K562 (cell line): ENCODE measurements around the gene EIF4E1B. TPM values are rescaled to one million over a fixed set of nuclear protein-coding genes. Genes with fewer than 3 reads are reported as not detected.

Experiments used
- ATF4 ChIP-seq: fragments of 450-650 bp; formaldehyde crosslinking; IDR thresholded peaks from 2 replicates; pipeline ENCODE4 v1.4.0; 2022; ENCODE audit warnings: mild to moderate bottlenecking, moderate library complexity
- CTCF ChIP-seq, 3 experiments: IDR thresholded peaks in 2 of 3; conservative IDR thresholded peaks in 1 of 3; 2 replicates each; pipeline ENCODE4 v1.5.1; 2011 to 2012; ENCODE audit warnings: low read length in 3 of 3, mild to moderate bottlenecking in 3 of 3, control low read depth in 2 of 3, improper control_type of control experiment in 1 of 3, inconsistent platforms in 1 of 3, low read depth in 1 of 3, mixed read lengths in 1 of 3, moderate library complexity in 1 of 3; ENCODE audit not compliant: insufficient read depth in 2 of 3
- DDX20 ChIP-seq: fragments of 450-650 bp; IDR thresholded peaks from 2 replicates; pipeline ENCODE4 v1.6.1; 2016; ENCODE audit warnings: missing genetic modification characterization, low read depth, mild to moderate bottlenecking, missing compliant biosample characterization, moderate library complexity
- E2F3 ChIP-seq: fragments of 250-450 bp; sonication (Bioruptor Pico); IDR thresholded peaks from 2 replicates; pipeline ENCODE4 v1.4.0; 2020; ENCODE audit warnings: mild to moderate bottlenecking
- E2F6 ChIP-seq, 2 experiments: IDR thresholded peaks; 2 replicates each; pipeline ENCODE4 v1.6.1; 2011; ENCODE audit warnings: borderline replicate concordance in 1 of 2, control low read depth in 1 of 2, low read depth in 1 of 2, low read length in 1 of 2, mild to moderate bottlenecking in 1 of 2, mixed read lengths in 1 of 2, moderate library complexity in 1 of 2; ENCODE audit not compliant: insufficient read depth in 1 of 2, insufficient read length in 1 of 2, poor library complexity in 1 of 2, severe bottlenecking in 1 of 2; ENCODE audit errors: extremely low read depth in 1 of 2
- ELF4 ChIP-seq: fragments of 450-650 bp; formaldehyde crosslinking; IDR thresholded peaks from 2 replicates; pipeline ENCODE4 v1.4.0; 2022; ENCODE audit warnings: missing genetic modification characterization
- GABPB1 ChIP-seq: sonication (generic); formaldehyde crosslinking; IDR thresholded peaks from 2 replicates; pipeline ENCODE4 v1.8.0; 2022; ENCODE audit warnings: mild to moderate bottlenecking, missing genetic modification reagents
- HMGN3 ChIP-seq: IDR thresholded peaks from 2 replicates; pipeline ENCODE4 v1.6.1; 2011; ENCODE audit warnings: borderline replicate concordance, low read depth, mild to moderate bottlenecking, mixed read lengths, low read length; ENCODE audit not compliant: insufficient read length; ENCODE audit errors: extremely low read depth
- MNT ChIP-seq, 2 experiments: fragments of 450-650 bp; conservative IDR thresholded peaks; 2 replicates each; pipeline ENCODE4 v1.6.1; 2017; ENCODE audit warnings: mild to moderate bottlenecking in 2 of 2, moderate library complexity in 2 of 2
- PHF20 ChIP-seq: fragments of 450-650 bp; IDR thresholded peaks from 2 replicates; pipeline ENCODE4 v1.6.1; 2018; ENCODE audit not compliant: partially characterized antibody
- RAD51 ChIP-seq: fragments of 450-650 bp; IDR thresholded peaks from 2 replicates; pipeline ENCODE4 v1.7.1; 2016; ENCODE audit warnings: low read depth, mild to moderate bottlenecking, borderline replicate concordance
- STAT5B ChIP-seq: fragments of 250-450 bp; sonication (Bioruptor Pico); IDR thresholded peaks from 2 replicates; pipeline ENCODE4 v1.8.0; 2021; ENCODE audit warnings: mild to moderate bottlenecking, inconsistent platforms
- TFAP4 ChIP-seq: sonication (generic); formaldehyde crosslinking; IDR thresholded peaks from 2 replicates; pipeline ENCODE4 v1.8.0; 2022; ENCODE audit warnings: missing genetic modification reagents, mild to moderate bottlenecking, moderate library complexity, borderline replicate concordance
- TSC22D4 ChIP-seq: fragments of 450-650 bp; IDR thresholded peaks from 2 replicates; pipeline ENCODE4 v1.6.1; 2016; ENCODE audit warnings: missing genetic modification characterization, missing biosample characterization, control low read depth
- ZBTB2 ChIP-seq: fragments of 450-650 bp; IDR thresholded peaks from 2 replicates; pipeline ENCODE4 v1.6.1; 2016; ENCODE audit warnings: antibody characterized with exemption
- ZNF175 ChIP-seq: fragments of 200-800 bp; sonication (Bioruptor generic); IDR thresholded peaks from 2 replicates; pipeline ENCODE4 v1.6.1; 2016; ENCODE audit warnings: low read depth, mild to moderate bottlenecking, missing genetic modification characterization, missing compliant biosample characterization
- ZNF583 ChIP-seq: fragments of 250-450 bp; sonication (Bioruptor Pico); IDR thresholded peaks from 2 replicates; pipeline ENCODE4 v1.4.0; 2020
- polyA plus RNA-seq, 8 experiments: library from polyadenylated mRNA; depleted of rRNA in 4 of 8; stranded (reverse) in 5 of 8; unstranded in 3 of 8; fragments of >200 nt; fragmentation: Nextera tagmentation in 2 of 8; fragmentation: Illumina TruSeq in 1 of 8; extraction: Ambion mirVana in 2 of 8; extraction: Trizol in 1 of 8; gene quantifications; 2 replicates each; pipeline versions ENCODE4 v1.2.1 to v1.2.3, GENCODE V29; 2011 to 2014; ENCODE audit warnings: inconsistent platforms in 1 of 8, missing spikeins in 1 of 8
- total RNA-seq, 7 experiments: library from RNA; depleted of rRNA in 6 of 7; stranded (reverse); fragments of >200 nt in 6 of 7; fragmentation: Illumina TruSeq in 2 of 7; extraction: Trizol in 2 of 7; gene quantifications; 2 replicates each; pipeline versions ENCODE4 v1.2.1 to v1.2.3, GENCODE V29; 2011 to 2021; ENCODE audit warnings: low replicate concordance in 1 of 7

The EIF4E1B gene
- total and polyA plus RNA-seq, 9 of the 15 experiments (the other 6 are each of a cell fraction or from before 2014, with no cell fraction given): not detected

- peak in 1 of 2 experiments; percentile 23 for TF ChIP-seq E2F6 (IDR thresholded peaks at IDR 0.05; ENCODE audit: borderline replicate concordance in 1 of 2, extremely low read depth in 1 of 2, insufficient read depth in 1 of 2, insufficient read length in 1 of 2, low read depth in 1 of 2, low read length in 1 of 2, poor library complexity in 1 of 2, severe bottlenecking in 1 of 2)
- peak; percentile 31 to 59 (median 54); a peak in 3 of 6 replicates for TF ChIP-seq CTCF (IDR thresholded peaks at IDR 0.05 in 2 of 3, conservative IDR thresholded peaks at IDR 0.05 in 1 of 3; ENCODE audit: insufficient read depth in 2 of 3, low read depth in 1 of 3, low read length in 3 of 3)
- TF ChIP-seq E2F3 (CRISPR knock-in tag): peak; percentile 38; the same call in 1 of the 2 replicates
- TF ChIP-seq GABPB1: peak; percentile 26; the same call in 1 of the 2 replicates
- TF ChIP-seq ZBTB2: 0 out of 2 replicates have a peak, but pooled peaks have one; percentile 8
- TF ChIP-seq ELF4: 0 out of 2 replicates have a peak, but pooled peaks have one; percentile 32
- TF ChIP-seq ATF4: 0 out of 2 replicates have a peak, but pooled peaks have one; percentile 38
- TF ChIP-seq TSC22D4: no peak
- TF ChIP-seq MNT (conservative IDR thresholded peaks at IDR 0.05): peak in 1 of 2 experiments; percentile 51; a peak in 1 of 4 replicates
- TF ChIP-seq DDX20: no peak
- no peak for TF ChIP-seq RAD51
- TF ChIP-seq STAT5B (CRISPR knock-in tag): no peak
- peak; percentile 21; the same call in 1 of the 2 replicates for TF ChIP-seq ZNF583 (CRISPR knock-in tag)
- TF ChIP-seq ZNF175 (CRISPR knock-in tag): no peak
- peak; percentile 91 for TF ChIP-seq HMGN3
- peak; percentile 76 for TF ChIP-seq PHF20
- peak; percentile 61; the same call in 1 of the 2 replicates for TF ChIP-seq TFAP4 (CRISPR knock-in tag)
These were observed 16.8 kb downstream of the EIF4E1B start, which contains the start of gene TSPAN17 (continued) for GRCh38 chr5:176647030-176647842.
